SK-N-SH (cell line): ENCODE measurements around the gene ATP6V1C2. TPM values are rescaled to one million over a fixed set of nuclear protein-coding genes. Genes with fewer than 3 reads are reported as not detected.

Source experiments
- CTCF ChIA-PET: fragments of 300-600, 350-600 bp; formaldehyde crosslinking; extraction: SDS; loops from one replicate; lab custom pipeline; 2021; lab: Yijun Ruan, JAX
- POLR2A ChIA-PET: fragments of 350-600 bp; sonication (Branson Sonifier 250); formaldehyde crosslinking; extraction: SDS; loops from one replicate; lab custom pipeline; 2020; ENCODE audit warnings: antibody characterized with exemption, inconsistent platforms; lab: Yijun Ruan, JAX
- DNase-seq: peaks from one replicate; pipeline ENCODE4 v3.0.0; 2012
- H2AFZ ChIP-seq: fragments of 200-600 bp; sonication (generic); 2 replicates; pipeline ENCODE4 v1.8.1; 2016; ENCODE audit warnings: antibody characterized with exemption, mild to moderate bottlenecking, low read depth
- H3F3A ChIP-seq: fragments of 200-600 bp; sonication (generic); replicated peaks from 2 replicates; pipeline ENCODE3; 2016; ENCODE audit warnings: antibody characterized with exemption, mild to moderate bottlenecking; ENCODE audit not compliant: insufficient read depth
- H3K27ac ChIP-seq, 2 experiments: fragments of 200-500 bp in 1 of 2; fragments of 200-600 bp in 1 of 2; sonication (Bioruptor generic) in 1 of 2; sonication (generic), shearing (Covaris generic) in 1 of 2; 2 replicates each; pipeline versions ENCODE4 v1.5.1 to v1.6.1; 2014 to 2016; ENCODE audit warnings: low read depth in 2 of 2, inconsistent platforms in 1 of 2, low read length in 1 of 2, mild to moderate bottlenecking in 1 of 2, mixed read lengths in 1 of 2
- H3K27me3 ChIP-seq: fragments of 200-600 bp; sonication (generic), shearing (Covaris generic); 2 replicates; pipeline ENCODE4 v1.6.1; 2016; ENCODE audit warnings: mixed run types; ENCODE audit not compliant: insufficient read depth
- H3K36me3 ChIP-seq, 2 experiments: fragments of 200-500 bp in 1 of 2; fragments of 200-600 bp in 1 of 2; sonication (Bioruptor generic) in 1 of 2; sonication (generic) in 1 of 2; replicated peaks in 1 of 2; 2 replicates each; pipeline versions ENCODE3 to v1.5.1; 2014 to 2016; ENCODE audit warnings: low read length in 1 of 2, mild to moderate bottlenecking in 1 of 2; ENCODE audit not compliant: insufficient read depth in 2 of 2, control insufficient read depth in 1 of 2
- H3K4me1 ChIP-seq, 2 experiments: fragments of 200-500 bp in 1 of 2; fragments of 200-600 bp in 1 of 2; sonication (Bioruptor generic) in 1 of 2; sonication (generic), shearing (Covaris generic) in 1 of 2; 2 replicates each; pipeline versions ENCODE4 v1.5.1 to v1.6.1; 2014 to 2016; ENCODE audit warnings: low read depth in 1 of 2, low read length in 1 of 2, mixed run types in 1 of 2; ENCODE audit not compliant: insufficient read depth in 2 of 2, control insufficient read depth in 1 of 2
- H3K4me2 ChIP-seq: fragments of 200-600 bp; sonication (generic), shearing (Covaris generic); 2 replicates; pipeline ENCODE4 v1.6.1; 2017; ENCODE audit warnings: mixed run types
- H3K4me3 ChIP-seq, 2 experiments: fragments of 200-500 bp in 1 of 2; fragments of 200-600 bp in 1 of 2; sonication (Bioruptor generic) in 1 of 2; sonication (generic), shearing (Covaris generic) in 1 of 2; 2 replicates each; pipeline versions ENCODE4 v1.5.1 to v1.8.1; 2014 to 2016; ENCODE audit warnings: low read depth in 2 of 2, inconsistent platforms in 1 of 2, low read length in 1 of 2, mild to moderate bottlenecking in 1 of 2, mixed read lengths in 1 of 2, moderate library complexity in 1 of 2
- H3K79me2 ChIP-seq: fragments of 200-600 bp; sonication (generic); 2 replicates; pipeline ENCODE4 v1.8.1; 2017; ENCODE audit warnings: mild to moderate bottlenecking; ENCODE audit not compliant: insufficient read depth
- H3K9ac ChIP-seq: fragments of 200-600 bp; sonication (generic); 2 replicates; pipeline ENCODE4 v1.6.1; 2017; ENCODE audit warnings: mixed run types
- H3K9me2 ChIP-seq: fragments of 200-600 bp; sonication (generic); 2 replicates; pipeline ENCODE4 v1.6.1; 2017; ENCODE audit warnings: mixed run types
- H3K9me3 ChIP-seq: fragments of 200-600 bp; sonication (generic); 2 replicates; pipeline ENCODE4 v1.6.1; 2017; ENCODE audit warnings: mixed run types, mild to moderate bottlenecking, moderate library complexity
- H4K20me1 ChIP-seq: fragments of 200-600 bp; sonication (generic); 2 replicates; pipeline ENCODE4 v1.6.1; 2017; ENCODE audit warnings: mild to moderate bottlenecking, mixed run types; ENCODE audit not compliant: insufficient read depth
- CHD2 ChIP-seq: fragments of 150-350 bp; IDR thresholded peaks from 2 replicates; pipeline ENCODE4 v1.6.1; 2018; ENCODE audit warnings: low read length; ENCODE audit not compliant: partially characterized antibody
- CTCF ChIP-seq: fragments of 200-600 bp; sonication (generic); IDR thresholded peaks from 2 replicates; pipeline ENCODE4 v1.6.1; 2017; ENCODE audit warnings: antibody characterized with exemption, mild to moderate bottlenecking, moderate library complexity
- EP300 ChIP-seq, 2 experiments: IDR thresholded peaks; 2 replicates each; pipeline versions ENCODE4 v1.4.0 to v1.6.1; 2012; ENCODE audit warnings: borderline replicate concordance in 1 of 2, low read depth in 1 of 2, low read length in 1 of 2
- EZH2phosphoT487 ChIP-seq: fragments of 200-600 bp; sonication (generic); IDR thresholded peaks from 2 replicates; pipeline ENCODE4 v1.6.1; 2017; ENCODE audit warnings: low read depth, mixed run types, mild to moderate bottlenecking, antibody characterized with exemption, moderate library complexity, borderline replicate concordance
- FOSL2 ChIP-seq: IDR thresholded peaks from 2 replicates; pipeline ENCODE4 v1.4.0; 2012; ENCODE audit warnings: low read depth, mild to moderate bottlenecking, moderate library complexity, borderline replicate concordance
- FOXJ3 ChIP-seq: sonication (generic); formaldehyde crosslinking; IDR thresholded peaks from 2 replicates; pipeline ENCODE4 v1.5.1; 2020; ENCODE audit warnings: mild to moderate bottlenecking, missing genetic modification reagents
- GATA2 ChIP-seq: sonication (generic); formaldehyde crosslinking; IDR thresholded peaks from 2 replicates; pipeline ENCODE4 v1.5.0; 2020; ENCODE audit warnings: mild to moderate bottlenecking, missing genetic modification reagents
- IRF3 ChIP-seq: fragments of 150-350 bp; IDR thresholded peaks from 2 replicates; pipeline ENCODE4 v1.6.1; 2016; ENCODE audit warnings: mild to moderate bottlenecking, low read depth, low read length
- JUND ChIP-seq: IDR thresholded peaks from 2 replicates; pipeline ENCODE4 v1.4.0; 2012
- PBX3 ChIP-seq: IDR thresholded peaks from 2 replicates; pipeline ENCODE4; 2012
- POLR2AphosphoS5 ChIP-seq: IDR thresholded peaks from 2 replicates; pipeline ENCODE4 v1.6.1; 2012; ENCODE audit warnings: low read depth, low read length
- RAD21 ChIP-seq: IDR thresholded peaks from 2 replicates; pipeline ENCODE4 v1.6.1; 2012; ENCODE audit warnings: mild to moderate bottlenecking, low read length
- RCOR1 ChIP-seq: fragments of 150-350 bp; IDR thresholded peaks from 2 replicates; pipeline ENCODE4 v1.6.1; 2017; ENCODE audit warnings: antibody characterized with exemption, low read length
- REST ChIP-seq: IDR thresholded peaks from 2 replicates; pipeline ENCODE4 v1.6.1; 2012; ENCODE audit warnings: mild to moderate bottlenecking, low read depth, low read length, moderate library complexity
- RXRA ChIP-seq: IDR thresholded peaks from 2 replicates; pipeline ENCODE4 v1.4.0; 2012; ENCODE audit warnings: low read depth, mild to moderate bottlenecking, borderline replicate concordance
- TAF1 ChIP-seq: IDR thresholded peaks from 2 replicates; pipeline ENCODE4 v1.6.1; 2012; ENCODE audit warnings: low read depth, mild to moderate bottlenecking, low read length, moderate library complexity, borderline replicate concordance
- TCF12 ChIP-seq: IDR thresholded peaks from 2 replicates; pipeline ENCODE4 v1.4.0; 2012
- YY1 ChIP-seq: IDR thresholded peaks from 2 replicates; pipeline ENCODE4 v1.4.0; 2012; ENCODE audit warnings: low read depth, mild to moderate bottlenecking
- ZBTB33 ChIP-seq: IDR thresholded peaks from 2 replicates; pipeline ENCODE4 v1.4.0; 2012; ENCODE audit warnings: low read depth, borderline replicate concordance
- WGBS: methylation state at CpG from one replicate; pipeline ENCODE4 v1.1.6; 2017; ENCODE audit warnings: low lambda C conversion rate; 5-methylcytosine and 5-hydroxymethylcytosine counted together
- polyA plus RNA-seq, 3 experiments: library from polyadenylated mRNA; depleted of rRNA; stranded (reverse); fragments of >200 nt; gene quantifications; 2 replicates each; pipeline ENCODE4 v1.2.3, GENCODE V29; 2012

The ATP6V1C2 gene
- polyA plus RNA-seq, 1 of the 3 experiments (the other 2 are of a cell fraction), result 0.12 TPM

GRCh38 chr2:10763461-10763800, 42.0 kb downstream of the ATP6V1C2 start:
- H3K27me3 ChIP-seq, result no peaks in the 10 kb centered on the region
- ChIA-PET POLR2A (no interaction called here), CTCF (interaction anchor here (1.1 kb wide), 1 partner anchor 146 kb away, joined by 3 read pairs; no protein-coding TSS in a partner anchor)
- no peak overlapping the region for H3K27ac ChIP-seq
- H3K4me3 ChIP-seq, result no peak overlapping the region
- no peaks in the 10 kb centered on the region for H3K36me3 ChIP-seq
- no peaks in the 10 kb centered on the region for H4K20me1 ChIP-seq
- no peaks in the 10 kb centered on the region for H3F3A ChIP-seq
- no peaks in the 10 kb centered on the region for H3K79me2 ChIP-seq
- no peak for TF ChIP-seq CHD2
- TF ChIP-seq RCOR1, result no peak
- TF ChIP-seq RAD21, result no peak
- TF ChIP-seq ZBTB33, result no peak
- no peak for TF ChIP-seq FOSL2
- no peak for TF ChIP-seq EZH2phosphoT487
- TF ChIP-seq CTCF, result no peak
- TF ChIP-seq GATA2 (CRISPR knock-in tag), result no peak
- no peak for TF ChIP-seq IRF3
- TF ChIP-seq TAF1, result no peak
- no peak for TF ChIP-seq TCF12
- no peak for TF ChIP-seq RXRA
- TF ChIP-seq PBX3, result no peak
- TF ChIP-seq REST, result no peak
- TF ChIP-seq EP300 (IDR thresholded peaks at IDR 0.05; ENCODE audit: borderline replicate concordance in 1 of 2, low read depth in 1 of 2, low read length in 1 of 2), result no peak
- no peak for TF ChIP-seq JUND
- TF ChIP-seq POLR2AphosphoS5, result no peak
- TF ChIP-seq YY1, result no peak
- no peak for TF ChIP-seq FOXJ3 (CRISPR knock-in tag)
- no peak overlapping the region for H3K4me2 ChIP-seq
- H3K9me3 ChIP-seq, result no peaks in the 10 kb centered on the region
- H2AFZ ChIP-seq, result no peak overlapping the region
- WGBS, result 85% methylated on average over 9 of the region's 9 CpGs
- H3K9me2 ChIP-seq, result no peaks in the 10 kb centered on the region
- DNase-seq, result no peak
- peaks cover 0 to 6% of the 10 kb centered on the region in 2 experiments; a peak in 1 of 4 replicates for H3K4me1 ChIP-seq
- H3K9ac ChIP-seq, result no peak overlapping the region
